ENCODE results near the gene TEP1.

TEP1 gene

GRCh38 chr14:20356422-20356821 lies 56.9 kb downstream of the TEP1 start:
- no peak for TF ChIP-seq CTCF (conservative IDR thresholded peaks at IDR 0.05; ENCODE audit: low read depth)
- H3K27ac ChIP-seq: no peak overlapping the region
- ChIA-PET CTCF (interaction anchor here (0.8 to 1.0 kb wide), 2 partner anchors 14 to 18 kb away, joined by 3 read pairs; no protein-coding TSS in a partner anchor), POLR2A (ENCODE audit: low non-redundant PET) (no interaction called here)
- peak; percentile 26 for DNase-seq (ENCODE audit: low spot score)

- no peak for TF ChIP-seq CTCF (conservative IDR thresholded peaks at IDR 0.05; ENCODE audit: low read depth)
- ChIA-PET CTCF (interaction anchor here (0.6 to 1.3 kb wide), 2 partner anchors 66 to 248 kb away, joined by 3 read pairs; no protein-coding TSS in a partner anchor), POLR2A (ENCODE audit: low non-redundant PET) (no interaction called here)
- no peak for DNase-seq (ENCODE audit: low spot score)
- no peak overlapping the region for H3K27ac ChIP-seq
Observed at GRCh38 chr14:20350860-20351259, 62.4 kb downstream of the TEP1 start.

- no peak for DNase-seq (ENCODE audit: low spot score)
- POLR2A ChIA-PET (ENCODE audit: low non-redundant PET): no interaction called here
- H3K27ac ChIP-seq: no peak overlapping the region
- CTCF ChIA-PET: interaction anchor here (1.1 to 1.3 kb wide), 2 partner anchors 11 to 67 kb away, joined by 3 to 4 read pairs; no protein-coding TSS in a partner anchor
- TF ChIP-seq CTCF (conservative IDR thresholded peaks at IDR 0.05; ENCODE audit: low read depth): no peak
Observed at GRCh38 chr14:20350282-20350681, 63.0 kb downstream of the TEP1 start.

- H3K27ac ChIP-seq: no peak overlapping the region
- DNase-seq (ENCODE audit: low spot score): no peak
- no peak for TF ChIP-seq CTCF (conservative IDR thresholded peaks at IDR 0.05; ENCODE audit: low read depth)
- POLR2A ChIA-PET (ENCODE audit: low non-redundant PET): no interaction called here
- CTCF ChIA-PET: no interaction called here
Observed at GRCh38 chr14:20347747-20348146, 65.6 kb downstream of the TEP1 start.

GRCh38 chr14:20346713-20347112 lies 66.6 kb downstream of the TEP1 start:
- no peak for DNase-seq (ENCODE audit: low spot score)
- no peak for TF ChIP-seq CTCF (conservative IDR thresholded peaks at IDR 0.05; ENCODE audit: low read depth)
- CTCF ChIA-PET: no interaction called here
- H3K27ac ChIP-seq: no peak overlapping the region
- POLR2A ChIA-PET (ENCODE audit: low non-redundant PET): no interaction called here

- ChIA-PET CTCF (no interaction called here), POLR2A (ENCODE audit: low non-redundant PET) (no interaction called here)
- no peak for DNase-seq (ENCODE audit: low spot score)
- no peak overlapping the region for H3K27ac ChIP-seq
- TF ChIP-seq CTCF (conservative IDR thresholded peaks at IDR 0.05; ENCODE audit: low read depth): no peak
Observed at GRCh38 chr14:20345366-20345765, 67.9 kb downstream of the TEP1 start.
